HG02623 (cell line): ENCODE results near the gene SP6.

Experiments
- ATAC-seq: cut with Tn5 transposase; IDR thresholded peaks from one replicate; pipeline ENCODE4 v1.9.1; 2021; ENCODE audit warnings: moderate library complexity; ENCODE audit not compliant: unreplicated experiment

Gene SP6

DNA sequence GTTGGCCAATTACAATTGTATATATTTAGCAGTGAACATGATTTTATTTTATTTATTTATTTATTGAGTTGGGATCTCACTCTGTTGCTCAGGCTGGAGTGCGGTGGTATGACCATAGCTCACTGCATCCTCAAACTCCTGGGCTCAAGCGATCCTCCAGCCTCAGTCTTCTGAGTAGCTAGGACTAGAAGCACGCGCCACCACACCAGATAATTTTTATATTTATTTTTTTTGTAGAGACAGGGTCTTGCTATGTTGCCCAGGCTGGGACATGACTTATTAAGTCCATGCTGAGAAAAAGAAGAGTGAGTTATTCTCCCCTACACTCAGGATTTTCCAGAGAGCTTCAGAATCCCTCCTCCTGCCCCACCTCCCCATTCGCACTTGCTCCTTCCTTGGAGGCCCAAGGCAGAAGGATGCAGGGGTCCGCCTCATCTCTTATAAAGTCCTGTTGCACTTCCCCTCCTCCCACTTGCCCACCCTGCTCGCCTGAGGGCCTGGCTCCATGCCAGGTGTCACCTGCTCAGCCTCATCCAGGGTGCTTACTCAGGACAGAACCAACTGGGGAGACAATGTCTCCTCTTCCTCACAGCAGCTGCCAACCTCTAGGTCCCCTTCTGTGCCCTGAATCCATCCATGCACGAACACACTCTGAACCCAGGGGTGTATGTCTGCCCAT is 29.0 kb upstream of the SP6 start:
- ATAC-seq = no peak

DNA sequence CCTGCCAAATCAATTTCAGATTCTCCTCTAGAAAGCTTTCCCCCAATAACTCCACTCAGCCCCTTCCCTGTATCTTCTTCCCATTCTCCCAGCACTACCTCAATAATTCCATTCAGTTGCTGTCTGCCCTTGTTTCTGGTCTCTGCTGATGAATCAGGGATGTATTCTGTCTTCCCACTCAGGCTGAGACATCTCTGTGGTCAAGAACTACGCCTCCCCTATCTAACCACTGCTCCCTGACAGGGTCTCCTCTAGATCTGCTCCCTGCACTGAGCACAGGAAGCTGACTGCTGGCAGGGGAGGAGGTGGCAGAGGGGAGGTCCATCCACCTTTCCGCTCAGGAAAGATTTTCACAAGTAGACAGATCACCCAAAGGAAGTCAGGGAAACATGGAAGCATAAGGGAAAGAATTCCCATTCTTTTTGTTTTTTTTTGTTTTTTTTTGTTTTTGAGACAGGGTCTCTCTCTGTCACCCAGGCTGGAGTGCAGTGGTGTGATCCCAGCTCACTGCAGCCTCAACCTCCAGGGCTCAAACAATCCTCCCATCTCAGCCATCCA is 28.1 kb upstream of the SP6 start:
- ATAC-seq = no peak

DNA sequence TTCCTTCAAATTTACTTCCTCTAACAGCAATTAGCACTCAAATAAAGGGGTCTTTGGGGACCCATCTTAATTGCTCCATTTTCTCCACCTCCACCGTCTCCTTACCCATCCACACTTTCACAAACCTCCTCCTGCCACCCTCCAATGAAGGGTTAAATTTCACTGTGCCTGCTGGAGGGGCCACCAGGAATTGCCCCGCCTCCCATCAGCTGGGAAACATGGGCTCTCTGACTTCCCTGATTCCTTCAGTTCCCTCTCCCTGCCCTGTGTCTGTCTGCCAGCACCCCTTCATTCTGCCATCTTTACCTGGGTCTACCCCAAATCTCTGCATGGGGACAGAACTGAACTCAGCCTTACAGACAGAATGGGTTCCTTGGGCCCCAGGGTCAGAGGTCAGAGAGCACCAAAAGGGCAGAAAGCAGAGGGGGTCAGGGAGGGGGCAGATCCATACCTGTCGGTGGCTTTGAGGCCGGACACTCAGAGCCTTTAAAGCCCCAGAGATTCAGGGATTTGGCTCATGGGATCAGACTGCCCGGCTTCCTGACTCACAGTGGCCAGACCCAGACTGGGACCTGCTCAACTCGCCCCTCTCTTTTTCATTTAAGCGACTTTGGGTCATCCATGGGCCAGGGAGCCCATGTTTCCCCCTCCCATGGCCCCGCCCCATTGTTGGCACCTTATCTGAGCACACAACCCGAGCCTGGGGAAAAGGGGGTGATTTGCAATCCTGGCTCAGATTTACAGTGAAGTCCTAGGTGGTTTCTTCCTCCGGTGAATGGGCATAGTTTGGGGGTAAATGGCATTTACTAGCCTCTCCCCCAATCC is 27.5 kb upstream of the SP6 start:
- no peak for ATAC-seq

DNA sequence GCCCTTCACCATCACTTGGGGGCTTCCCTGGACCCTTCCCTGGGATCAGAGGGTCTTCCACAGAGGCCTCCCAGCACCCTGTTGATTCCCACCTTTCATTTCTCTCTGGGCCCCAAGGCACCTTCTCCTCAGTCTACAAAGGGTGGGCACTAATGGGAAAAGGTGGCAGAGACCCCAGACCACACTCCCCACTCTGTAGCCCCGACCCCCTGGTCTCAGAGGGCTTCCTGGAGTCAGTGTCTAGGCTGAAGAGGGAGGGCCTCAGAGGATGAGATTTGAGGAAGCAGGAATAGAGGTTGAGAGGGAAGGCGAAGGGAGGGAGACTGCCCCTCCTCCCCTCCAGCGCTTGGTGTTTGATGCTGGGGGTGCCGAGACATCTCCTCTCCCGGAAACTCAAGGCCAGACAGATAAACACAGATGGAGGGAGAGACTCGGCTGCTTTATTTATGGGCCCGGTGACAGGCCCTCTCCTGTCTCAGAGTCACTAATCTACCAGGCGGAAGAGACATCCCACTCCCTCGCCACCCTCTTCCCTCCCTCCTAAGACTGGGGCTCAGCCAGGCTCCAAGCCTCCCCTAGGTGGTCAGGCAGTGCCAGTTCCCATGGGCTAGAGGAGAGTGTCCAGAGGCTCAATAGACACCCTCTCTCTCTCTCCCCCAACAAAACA is 26.5 kb upstream of the SP6 start:
- ATAC-seq = no peak

DNA sequence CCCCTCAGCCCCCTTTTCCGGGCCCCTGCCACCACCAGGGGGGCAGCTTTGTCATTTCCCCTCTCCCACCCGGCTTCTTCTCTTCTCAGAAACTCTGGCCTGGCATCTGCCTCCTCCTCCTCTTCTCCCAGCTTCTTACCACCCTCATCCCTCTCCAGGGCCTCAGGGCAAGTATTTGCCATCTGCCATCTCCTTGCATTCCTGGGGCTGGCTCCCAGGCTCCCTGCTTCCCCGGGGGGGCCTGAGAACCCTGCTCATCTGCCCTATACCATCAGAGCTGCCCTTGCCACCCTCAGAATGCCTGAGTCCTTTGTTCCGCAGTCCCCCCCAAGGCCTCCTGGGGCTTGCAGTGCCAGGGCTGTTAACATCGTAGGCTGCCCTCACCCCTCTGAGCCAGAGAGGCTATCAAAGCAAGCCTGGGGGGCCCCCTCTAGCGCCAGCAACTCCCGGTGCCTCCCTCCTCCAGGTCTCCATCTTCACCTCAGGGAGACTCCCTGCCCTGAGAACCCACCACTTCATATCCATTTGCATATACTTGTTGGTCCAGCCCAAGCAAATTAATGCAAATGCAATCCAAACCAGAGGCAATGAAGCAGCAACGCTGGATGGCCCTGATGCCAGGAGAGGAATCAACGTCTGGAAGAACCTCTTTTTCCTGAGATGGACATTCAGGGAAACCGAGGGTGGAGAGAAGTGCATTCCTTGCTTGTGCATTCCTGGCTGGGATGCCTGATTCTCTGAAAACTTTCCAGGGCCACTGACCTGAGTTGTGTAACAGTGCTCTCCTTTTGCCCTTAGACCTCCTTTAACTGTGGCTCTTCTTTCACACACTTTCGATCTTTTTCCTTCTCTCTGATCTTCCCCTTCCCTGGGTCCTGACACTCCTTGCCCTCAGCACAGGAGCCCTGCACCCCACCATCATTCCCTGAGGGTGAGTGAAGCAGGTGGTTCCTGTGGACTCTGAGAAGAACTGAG is 24.3 kb upstream of the SP6 start:
- no peak for ATAC-seq

DNA sequence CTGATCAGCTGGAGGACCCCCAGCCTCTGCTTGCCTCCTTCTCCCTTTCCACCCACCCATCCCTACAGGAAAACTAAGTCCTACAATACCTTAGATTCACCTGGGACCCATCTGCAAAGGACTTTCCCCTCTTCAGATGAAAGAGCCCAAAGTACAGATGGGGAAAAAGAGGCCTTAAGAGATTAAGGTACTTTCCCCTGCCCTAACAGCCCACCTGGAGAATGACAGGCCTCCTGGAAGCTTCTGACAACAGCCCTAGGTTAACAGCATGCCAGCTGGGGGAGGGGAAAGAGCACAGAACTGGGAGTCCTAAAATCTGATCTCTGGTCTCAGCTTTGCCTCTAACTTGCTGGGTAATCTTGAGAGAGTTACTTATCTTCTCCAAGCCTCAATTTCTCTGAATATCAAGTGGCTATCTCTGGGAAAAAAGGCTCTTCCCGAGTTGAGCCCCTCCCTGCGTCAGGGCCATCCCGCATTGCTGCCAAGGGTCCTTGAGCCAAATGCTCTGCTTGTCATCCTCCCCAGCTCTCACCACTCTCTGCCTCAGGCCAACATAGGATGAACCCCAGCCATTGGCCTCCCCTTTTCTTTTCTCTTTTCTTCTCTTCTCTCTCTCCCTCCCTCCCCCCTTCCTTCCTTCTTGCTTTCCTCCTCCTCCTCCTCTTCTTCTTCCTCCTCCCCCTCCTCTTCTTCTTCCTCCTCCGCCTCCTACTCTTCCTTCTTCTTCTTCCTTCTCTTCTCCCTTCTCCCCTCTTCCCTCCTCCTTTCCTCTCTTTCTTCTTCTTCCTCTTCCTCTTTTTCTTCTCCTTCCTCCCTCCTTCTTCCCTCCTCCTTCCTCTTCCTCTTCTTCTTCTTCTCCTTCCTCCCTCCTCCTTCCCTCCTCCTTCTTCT is 22.5 kb upstream of the SP6 start:
- ATAC-seq = no peak

DNA sequence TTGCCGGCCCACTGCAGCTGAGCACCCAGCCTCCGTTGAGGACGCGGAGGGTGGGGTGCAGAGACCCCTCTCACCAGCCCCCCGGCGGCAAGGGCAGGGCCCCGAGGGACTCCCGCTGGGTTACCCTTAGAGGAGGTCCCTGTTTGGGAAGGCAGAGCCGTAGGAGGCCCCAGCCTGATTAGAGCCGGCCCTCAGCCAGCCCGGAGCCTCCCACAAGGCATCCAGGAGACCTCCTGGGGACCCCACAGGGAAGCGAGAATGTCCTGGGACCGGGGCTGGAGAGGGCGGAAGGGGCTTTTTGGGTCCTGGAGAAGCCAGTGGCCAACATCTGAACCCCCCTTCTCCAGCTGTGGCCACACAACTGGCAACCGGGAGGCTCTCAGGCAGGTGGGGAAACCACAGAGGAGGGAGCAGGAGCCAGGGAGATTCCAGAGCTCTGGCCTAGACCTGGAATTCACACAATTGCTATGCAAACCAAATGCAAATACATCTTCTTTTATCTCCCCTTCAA is 21.7 kb upstream of the SP6 start:
- ATAC-seq = no peak

DNA sequence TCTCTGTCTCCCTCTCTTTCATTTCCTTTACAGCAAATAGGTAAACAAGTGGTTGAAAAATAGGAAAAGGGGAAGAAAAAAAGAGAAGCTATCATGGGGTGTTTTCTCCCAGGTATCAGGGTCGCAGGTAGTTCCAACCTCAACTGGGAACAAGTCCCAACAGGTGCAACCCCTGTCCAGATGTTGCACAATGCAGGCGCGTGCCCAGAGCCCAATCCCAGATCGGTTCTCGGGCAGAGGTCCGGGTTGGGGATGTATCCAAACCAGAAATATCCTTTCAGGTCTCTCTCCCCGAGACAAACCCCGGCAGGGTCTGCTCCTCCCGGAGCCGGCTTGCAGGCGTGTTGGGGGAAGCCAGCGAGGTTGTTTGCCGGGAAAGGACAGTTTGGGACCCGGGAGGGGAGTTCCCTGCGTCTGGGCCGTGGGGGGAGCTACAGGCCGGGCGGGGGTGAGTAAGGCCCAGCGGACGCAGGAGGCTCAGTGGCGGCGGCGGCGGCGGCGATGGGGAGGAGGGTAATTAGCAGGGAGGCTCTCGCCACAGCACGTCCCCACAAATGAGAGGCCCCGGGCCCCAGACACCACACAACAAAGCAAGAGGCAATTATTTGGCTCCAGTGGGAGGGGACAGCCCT is 21.2 kb upstream of the SP6 start:
- ATAC-seq = no peak

DNA sequence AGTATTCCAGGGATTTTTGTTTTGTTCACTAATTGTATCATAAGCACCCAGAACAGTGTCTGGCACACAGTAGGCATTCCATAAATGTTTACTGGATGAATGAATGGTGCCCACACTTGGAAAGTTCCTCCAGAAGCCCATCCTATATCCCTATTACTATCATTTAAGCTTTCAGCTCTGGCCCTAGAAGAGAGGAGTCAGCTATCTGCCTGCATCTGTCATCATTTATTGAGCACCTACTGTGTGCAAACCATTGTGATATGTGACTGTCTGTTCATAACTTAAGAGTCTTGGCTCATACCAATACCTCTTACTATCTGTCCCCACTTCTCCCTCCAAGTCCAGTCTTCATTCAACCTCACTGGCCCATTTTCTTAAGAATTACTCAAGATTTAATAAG is 20.1 kb upstream of the SP6 start:
- no peak for ATAC-seq

DNA sequence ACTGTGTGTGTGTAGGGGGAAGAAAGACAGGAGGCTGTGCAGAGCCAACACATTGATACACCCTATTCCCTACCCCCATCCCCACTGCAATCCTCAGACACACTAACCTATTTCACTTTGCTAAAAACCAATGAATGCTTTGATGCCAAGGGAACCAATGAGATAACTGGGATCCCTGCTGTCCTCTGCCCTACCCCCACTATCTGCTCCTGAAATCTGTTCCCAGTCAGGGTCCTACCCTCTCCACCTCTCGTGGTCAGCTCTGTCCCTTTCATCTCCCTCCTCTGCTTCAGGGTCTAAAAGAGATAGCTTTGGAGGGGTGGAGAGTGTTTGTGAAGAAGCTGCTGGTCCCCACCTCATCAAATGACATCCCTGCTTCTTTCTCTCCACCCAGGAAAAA is 19.1 kb upstream of the SP6 start:
- no peak for ATAC-seq

DNA sequence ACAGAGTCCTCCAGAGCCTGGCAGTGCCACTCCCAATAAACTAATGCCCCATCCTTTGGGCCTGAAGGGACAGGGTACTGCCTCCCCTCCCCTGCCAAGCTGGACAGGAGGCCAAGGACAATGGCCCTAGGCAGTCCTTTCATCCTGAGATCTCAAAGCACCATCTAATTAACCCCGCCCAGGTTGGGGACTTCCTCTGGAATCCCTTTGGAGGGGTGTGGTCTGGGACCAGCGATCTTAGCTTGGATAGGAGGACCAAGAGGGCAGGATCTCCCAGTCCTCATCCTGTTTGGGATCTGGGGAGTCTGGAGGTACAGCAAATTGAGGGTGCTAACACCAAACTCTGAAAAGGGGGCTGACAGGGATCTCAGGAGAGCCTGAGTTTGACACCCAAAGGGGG is 18.2 kb upstream of the SP6 start:
- no peak for ATAC-seq

DNA sequence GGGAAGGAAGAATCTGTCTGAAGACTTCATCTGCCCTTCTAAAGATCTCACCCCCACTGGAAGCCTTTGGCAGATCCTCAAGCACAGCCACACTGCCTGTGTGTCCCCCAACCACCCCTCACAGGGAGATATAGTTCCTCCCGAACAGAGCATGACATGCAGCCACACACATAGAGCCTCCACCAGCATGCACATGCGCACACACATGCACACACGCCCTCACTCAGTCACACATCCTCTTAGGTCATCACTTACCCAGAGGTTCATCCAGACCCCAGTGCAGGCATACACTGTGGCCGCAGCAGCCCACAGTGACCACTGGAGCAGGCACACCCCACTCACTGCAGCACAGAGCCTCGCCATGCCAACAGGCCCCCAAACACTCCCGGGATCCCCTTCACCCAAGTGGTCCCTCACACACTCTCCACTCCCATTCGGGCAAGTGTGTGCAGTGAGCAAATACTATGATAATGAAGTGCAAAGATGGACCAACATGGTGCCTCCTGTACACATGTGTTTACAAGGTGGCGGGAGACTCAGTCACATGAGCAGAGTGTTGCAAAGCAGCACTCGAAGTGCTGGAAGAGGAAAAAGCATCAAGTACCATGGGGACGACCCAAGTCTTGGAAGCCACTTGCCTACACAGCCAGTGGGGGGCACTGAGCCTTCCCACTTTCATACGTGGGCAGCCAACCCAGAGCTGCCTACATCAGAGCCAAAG is 17.0 kb upstream of the SP6 start:
- no peak for ATAC-seq

DNA sequence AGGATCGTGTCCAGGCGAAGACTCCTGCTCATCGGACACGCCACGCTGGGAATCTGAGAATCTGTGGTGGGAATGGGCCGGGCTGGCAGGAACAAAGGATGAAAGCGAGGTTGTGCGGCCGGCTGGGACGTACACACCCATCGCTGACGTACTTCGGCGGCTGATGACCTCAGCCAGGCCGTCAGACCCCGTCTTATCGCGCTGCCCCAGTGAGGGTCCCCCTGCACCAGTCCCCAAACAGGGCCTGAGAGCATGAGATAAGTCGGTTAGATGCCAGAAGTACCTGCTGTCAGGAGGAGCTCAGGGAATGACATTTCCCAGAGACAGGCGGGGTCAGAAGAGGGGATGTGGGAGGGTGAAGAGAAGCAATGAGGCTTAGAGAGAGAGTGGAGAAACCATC is 16.0 kb upstream of the SP6 start:
- no peak for ATAC-seq

DNA sequence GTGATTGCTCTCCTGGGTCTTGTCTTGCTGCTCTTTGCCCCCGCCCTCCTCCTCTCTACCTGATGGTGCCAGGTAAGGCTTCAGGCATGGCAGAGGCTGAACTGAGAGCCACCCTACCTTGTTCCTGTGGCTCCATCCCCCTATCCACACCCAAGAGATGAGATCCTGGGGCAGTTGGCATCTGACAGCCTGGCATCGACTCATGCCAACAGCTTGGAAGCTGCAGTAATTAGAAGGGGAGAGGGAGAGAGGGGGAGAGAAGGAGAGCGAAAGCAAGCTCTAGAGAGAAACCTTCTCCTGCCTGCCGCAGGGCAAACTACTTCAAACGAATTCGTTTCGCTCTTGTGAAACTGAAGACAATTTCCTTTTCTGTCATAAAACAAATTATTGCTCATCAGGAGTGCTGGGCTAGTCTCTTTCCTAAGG is 13.8 kb upstream of the SP6 start:
- no peak for ATAC-seq

DNA sequence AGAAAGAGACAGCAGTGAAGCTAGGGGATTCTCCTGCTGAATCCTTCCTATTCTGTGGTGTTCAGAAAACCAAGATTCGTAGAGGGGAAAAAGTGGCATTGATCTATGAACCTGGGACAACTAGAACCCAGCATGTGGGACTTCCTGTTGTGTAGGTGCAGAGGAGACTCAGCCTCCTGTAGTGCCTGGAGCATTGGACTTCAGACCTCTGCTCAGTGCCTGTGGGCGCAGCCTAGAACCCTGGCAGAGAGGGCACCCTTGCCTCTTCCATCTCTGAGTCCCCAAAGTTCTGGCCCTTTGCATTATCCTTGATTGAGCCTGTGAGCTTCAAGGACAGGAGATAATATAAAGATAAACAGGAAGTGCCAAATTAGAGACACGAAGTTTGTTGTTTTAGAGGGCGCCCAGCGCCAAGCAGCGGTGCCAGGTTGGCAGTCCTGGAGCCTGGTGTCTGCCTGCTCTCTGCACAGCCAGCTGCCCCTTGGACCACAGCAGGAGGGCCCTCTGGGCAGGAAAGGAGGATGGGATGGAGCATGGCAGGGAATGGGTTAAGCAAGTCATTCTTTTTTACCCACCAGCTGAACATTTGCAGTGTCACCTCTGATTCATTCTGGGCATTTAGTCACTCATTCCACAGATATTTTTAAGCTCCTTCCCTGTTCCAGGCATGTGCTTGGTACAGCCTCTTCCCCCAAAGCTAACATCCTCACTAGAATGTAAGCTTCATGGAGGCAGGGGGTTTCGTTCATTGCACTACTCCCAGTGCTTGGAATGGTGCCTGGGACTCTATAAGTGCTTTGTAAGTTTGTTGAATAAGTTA is 11.9 kb upstream of the SP6 start:
- no peak for ATAC-seq

DNA sequence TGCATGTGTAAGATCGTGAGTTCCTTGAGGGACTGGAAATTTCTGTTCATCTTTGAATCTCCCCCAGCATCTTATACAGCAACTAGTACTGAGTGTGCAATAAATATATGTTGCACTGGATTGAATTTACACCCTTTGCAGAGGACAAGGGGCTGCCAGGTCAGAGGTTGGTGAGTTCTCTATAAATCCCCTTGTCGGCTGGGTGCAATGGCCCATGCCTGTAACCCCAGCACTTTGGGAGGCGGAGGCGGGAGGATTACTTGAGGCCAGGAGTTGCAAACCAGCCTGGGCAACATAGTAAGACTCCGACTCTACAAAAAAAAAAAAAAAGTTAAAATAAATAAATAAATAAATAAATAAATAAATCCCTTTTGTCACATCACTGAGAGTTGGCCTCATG is 9.4 kb upstream of the SP6 start:
- no peak for ATAC-seq
